NCI-H345 treated with DMSO at 0.1 percent for 48 hours (cell line): Measurements from ENCODE around the gene TMOD2.

ENCODE experiments used
- DNase-seq: peaks from one replicate; lab custom pipeline; 2025; ENCODE audit not compliant: unreplicated experiment; lab: John Stamatoyannopoulos, UW

The TMOD2 gene

GRCh38 chr15:51812598-51812997 is 61.2 kb downstream of the TMOD2 start:
- DNase-seq = no peak

DNA sequence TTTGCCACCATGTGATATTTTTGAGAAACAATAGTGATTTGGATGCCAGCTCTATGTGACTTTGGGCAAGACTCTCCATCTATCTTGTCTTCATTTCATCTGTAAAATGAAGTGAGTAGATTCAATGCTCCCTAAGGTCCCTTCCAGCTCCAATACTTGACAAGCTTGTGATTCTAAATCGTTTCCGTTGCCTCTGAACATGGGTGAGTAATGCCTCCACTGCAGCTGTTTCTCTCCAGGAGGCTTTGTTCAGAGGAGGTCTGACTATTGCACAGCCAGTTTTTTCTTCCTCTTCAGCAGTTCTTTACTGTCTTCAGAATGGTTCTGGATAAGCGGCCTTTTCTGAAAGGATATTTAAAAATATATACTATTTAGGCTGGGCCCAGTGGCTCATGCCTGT is 63.2 kb downstream of the TMOD2 start:
- no peak for DNase-seq

DNA sequence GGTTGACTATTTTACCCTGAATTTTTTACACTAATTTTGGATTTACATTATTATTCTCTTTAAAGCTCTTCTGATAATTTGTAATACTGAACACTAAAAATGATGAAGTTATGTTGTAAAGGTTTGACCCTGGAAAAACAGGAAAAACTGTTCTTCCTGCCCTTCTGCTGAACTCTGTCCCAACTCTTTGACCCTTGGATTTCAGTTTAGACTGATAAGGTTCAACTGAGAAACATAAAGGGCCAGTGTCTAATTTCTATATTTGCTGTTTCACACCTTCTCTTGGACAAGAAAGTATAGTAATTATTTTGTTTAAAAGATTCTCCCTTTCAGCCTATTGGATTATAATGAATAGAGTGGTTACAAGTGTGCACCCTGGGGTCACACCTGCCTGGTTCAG is 65.2 kb downstream of the TMOD2 start:
- DNase-seq = no peak

DNA sequence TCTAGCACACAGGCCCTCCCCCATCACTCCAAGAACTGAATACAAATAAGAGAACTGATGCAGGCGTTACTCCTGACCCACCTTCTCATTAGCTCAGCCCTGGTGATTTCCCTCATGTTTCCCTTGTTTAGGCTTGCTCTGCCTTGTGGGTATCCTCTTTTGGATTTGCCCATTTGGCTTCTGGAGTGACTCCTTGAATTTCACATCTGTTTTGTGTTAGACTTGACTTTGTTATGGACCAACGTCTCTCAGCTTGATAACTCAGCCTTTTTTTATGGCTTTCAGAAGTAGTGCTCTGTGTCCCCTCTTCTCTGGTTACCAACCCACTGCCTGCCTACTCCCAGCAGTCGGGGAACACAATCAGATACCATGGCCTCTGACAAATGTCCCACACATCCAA is 66.8 kb downstream of the TMOD2 start:
- DNase-seq = no peak

- no peak for DNase-seq
Measured at GRCh38 chr15:51825698-51826097, 74.3 kb downstream of the TMOD2 start.

- no peak for DNase-seq
Measured at GRCh38 chr15:51828621-51829375, 77.4 kb downstream of the TMOD2 start.

DNA sequence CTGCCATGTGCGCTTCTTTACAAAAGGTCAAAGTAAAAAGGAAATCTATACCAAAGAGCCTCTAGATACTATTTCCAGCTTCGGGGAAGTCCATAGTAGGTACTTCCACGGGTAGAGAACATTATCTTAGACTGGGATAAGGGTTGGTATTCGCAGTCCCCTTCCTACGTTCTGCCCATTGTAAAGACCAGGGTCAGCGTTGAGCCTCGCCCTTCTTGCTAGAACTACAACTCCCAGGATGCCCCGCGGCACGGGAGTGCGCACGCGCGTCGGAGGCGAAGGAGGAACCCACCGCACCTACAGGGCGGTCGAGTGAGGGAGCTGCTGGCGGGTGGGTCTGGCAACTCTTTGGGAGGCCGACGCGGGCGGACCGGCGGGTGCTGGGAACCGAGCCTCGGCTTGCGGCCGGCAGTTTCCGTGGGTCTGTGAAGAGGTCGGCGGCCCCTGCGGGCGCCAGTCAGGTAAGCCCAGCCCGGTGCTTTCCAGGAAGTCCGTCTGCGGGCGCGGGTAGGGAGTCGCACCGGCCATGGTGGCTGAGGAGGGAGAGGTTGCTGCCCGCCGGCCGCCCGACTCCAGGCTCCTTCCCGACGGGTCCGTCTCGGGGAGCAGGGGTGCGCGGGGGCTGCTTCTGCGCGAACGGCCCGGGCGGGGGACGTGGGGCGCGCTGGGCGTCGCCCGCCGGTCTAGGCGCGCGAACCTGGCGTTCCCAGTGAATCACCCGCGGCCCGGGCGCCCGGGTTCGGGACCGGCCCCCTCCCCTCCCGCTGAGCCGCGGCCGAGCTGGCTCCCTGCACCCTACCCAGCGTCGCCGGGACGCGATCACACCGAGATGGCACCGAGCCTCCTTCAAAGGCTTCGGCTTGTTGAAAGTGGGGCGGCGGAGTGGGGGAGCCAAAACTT is 78.2 kb downstream of the TMOD2 start, which contains the start of gene TMOD3:
Gene TMOD3 (plus strand): TSS at position 278 of the 900 bp plus-strand sequence. CDS start 33,232 bp downstream, outside the sequence.
- peak; percentile 62 for DNase-seq

DNA sequence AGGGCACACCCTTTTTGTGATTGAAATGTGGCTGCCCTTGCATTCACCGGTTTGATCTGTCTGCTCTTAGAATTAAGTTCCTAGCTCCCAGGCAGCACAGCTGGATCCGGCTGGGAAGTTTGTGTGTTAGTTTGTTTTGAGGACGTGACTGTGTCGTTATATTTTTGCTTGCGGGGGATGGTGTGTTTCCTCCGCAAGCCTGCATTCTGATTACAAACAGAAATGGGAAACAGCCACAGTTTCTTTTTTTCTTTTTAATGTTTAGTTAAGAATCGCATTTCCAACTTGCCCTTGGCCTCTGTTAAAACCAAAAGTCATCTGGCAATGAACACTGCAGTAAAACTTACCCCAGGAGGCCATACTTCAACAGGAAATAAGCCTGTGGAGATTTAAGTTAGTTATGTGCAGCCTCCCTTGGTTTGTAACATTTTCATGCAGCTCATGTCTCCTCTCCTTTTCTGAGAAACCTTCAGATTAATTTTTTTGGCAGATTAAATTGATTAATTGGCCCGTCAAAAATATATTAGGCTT is 78.9 kb downstream of the TMOD2 start:
- no peak for DNase-seq

DNA sequence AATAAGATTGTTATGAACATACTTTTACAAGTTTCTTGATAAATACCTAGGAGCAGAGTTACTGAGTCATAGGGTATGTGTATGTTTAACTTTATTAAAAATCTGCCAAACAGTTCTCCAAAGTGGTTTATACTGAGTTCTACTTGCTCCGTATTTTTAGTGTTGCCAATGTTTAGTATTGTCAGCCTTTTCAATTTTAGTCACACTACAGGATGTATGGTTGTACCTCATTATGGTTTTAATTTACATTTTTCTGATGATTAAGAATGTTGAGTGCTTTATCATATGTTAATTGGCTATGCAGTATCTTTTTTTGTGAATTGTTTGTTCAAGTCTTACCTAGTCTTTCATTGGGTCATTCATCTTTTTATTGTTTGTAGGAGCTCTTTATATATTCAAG is 82.4 kb downstream of the TMOD2 start:
- DNase-seq = no peak

GRCh38 chr15:51837792-51838251 is 86.4 kb downstream of the TMOD2 start:
- no peak for DNase-seq

GRCh38 chr15:51838270-51838669 is 86.9 kb downstream of the TMOD2 start:
- DNase-seq = no peak

DNA sequence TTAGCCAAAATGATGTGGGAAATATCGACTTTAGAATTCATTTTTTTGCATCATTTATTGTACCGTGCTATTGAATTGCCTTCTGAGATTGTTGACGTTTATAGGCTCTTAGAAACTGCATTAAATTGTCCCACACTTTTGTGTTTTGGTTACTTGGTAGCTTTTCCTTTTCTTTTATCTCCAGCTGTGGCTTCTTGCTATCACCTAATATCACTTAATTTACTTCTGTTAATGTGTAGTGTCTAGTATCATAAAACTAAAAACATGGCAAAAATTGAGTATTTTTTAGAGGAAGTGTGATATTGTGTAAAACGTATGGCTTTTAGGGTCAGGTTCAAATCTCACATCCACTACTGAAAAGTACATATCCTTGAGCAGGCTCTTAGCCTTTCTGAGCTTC is 89.3 kb downstream of the TMOD2 start:
- DNase-seq = no peak

DNA sequence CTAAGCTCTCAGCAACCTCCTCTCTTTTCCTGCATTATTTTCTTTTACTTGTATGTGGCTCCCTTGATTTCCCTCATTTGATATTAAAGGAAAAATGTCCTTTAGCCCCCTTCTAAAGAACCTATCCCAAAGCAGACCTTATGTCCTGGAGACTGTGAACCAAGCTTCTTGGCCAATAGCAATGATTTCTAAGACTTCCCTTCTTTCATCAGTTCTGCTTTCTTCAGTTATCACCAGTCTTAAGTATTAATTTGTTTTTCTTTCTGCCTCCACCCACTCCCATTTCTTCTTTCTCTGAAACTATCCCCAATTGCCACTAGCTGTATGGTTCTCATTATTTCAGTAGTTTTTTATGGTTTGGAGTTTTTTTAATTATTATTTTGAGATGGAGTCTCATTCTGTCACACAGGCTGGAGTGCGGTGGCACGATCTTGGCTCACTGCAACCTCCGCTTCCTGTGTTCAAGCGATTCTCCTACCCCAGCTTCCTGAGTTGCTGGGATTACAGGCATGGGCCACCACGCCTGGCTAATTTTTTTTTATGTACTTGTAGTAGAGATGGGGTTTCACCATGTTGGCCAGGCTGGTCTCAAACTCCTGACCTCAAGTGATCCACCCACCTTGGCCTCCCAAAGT is 90.1 kb downstream of the TMOD2 start:
- DNase-seq = no peak

DNA sequence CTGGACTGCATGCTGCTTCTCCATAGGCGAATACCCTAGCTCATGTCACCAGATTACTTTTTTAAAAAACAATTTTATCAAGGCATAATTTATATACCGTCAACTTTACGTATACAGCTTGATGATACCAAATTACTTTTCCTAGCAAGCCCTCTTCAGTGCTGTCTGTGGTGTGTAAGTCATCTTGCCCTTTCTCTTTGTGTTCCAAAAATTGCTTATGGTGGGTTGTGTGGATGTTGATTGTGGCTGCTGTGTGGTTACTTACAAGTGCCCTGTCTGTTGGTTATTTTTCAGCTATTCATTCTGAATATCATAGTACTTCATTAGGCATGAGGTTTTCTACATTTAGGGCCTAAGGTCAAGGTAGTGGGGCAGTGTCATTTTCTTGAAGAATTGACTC is 90.9 kb downstream of the TMOD2 start:
- DNase-seq = no peak

- DNase-seq = no peak
Measured at GRCh38 chr15:51842852-51843737, 91.7 kb downstream of the TMOD2 start.

DNA sequence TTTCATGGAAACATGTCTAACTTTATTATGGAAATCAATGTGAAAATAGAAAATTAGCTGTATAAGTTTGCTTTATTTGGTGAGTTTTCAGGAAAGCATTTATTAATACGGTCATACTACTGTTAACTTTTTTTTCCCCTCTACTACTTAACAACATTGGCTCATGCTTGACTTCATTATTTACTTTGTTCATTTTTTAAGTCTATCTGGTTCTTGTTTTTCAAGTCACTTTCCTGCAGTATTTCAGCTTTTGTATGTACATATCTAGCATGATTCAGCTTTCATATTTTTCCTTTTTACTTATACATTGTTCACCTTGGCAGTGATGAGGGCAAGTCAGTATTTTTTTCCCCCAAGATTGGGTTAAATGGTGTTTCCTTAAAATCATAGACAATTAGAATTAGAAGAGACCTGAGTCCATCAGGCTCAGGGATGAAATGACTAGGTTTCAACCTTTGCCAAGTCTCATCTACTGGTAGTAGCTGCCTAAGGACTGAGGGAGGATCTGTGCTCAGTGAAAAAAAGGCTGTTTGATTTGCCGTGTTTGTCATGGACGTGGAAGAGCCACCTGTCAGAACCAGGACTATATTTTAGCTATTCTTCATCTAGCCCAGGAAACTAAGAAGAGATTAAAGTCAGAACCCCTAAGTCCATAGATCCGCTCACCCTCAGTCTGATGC is 93.5 kb downstream of the TMOD2 start:
- no peak for DNase-seq

GRCh38 chr15:51846066-51846462 is 94.7 kb downstream of the TMOD2 start:
- DNase-seq = no peak

DNA sequence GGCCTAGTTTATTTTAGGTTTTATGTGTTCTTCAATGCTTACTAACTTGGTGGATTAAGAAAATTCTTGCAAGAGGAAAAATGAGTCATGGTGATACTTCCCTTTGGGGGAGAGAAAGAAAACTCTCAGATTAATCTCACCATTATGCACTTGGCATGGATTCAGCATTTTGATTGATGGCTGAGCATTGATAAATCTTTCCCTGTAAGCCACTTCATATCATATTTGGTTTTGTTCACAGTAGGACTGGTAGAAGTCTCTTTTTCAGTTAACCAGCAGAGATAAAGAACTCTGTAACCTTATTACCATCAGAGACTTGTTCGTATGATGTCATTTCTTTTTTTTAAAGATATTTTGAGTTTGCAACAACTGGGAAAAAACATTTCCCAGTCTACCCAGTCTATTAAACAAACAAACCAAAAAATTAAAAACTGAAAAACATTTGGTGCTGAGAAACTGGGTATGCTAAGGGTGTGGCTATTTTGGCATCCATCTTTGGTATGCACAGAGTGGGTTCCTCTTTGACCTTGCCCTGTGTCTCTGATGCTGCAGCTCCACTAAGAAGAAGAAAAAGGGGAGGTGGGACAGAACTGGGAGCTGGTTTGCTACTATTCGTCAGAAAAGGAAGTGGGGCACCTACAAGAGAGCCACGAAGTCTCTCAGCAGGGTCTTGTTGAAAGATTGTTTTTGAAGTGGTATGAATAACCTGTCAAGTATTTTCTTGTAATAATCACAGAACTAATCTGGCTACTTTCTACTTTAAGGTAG is 95.2 kb downstream of the TMOD2 start:
- DNase-seq = no peak

DNA sequence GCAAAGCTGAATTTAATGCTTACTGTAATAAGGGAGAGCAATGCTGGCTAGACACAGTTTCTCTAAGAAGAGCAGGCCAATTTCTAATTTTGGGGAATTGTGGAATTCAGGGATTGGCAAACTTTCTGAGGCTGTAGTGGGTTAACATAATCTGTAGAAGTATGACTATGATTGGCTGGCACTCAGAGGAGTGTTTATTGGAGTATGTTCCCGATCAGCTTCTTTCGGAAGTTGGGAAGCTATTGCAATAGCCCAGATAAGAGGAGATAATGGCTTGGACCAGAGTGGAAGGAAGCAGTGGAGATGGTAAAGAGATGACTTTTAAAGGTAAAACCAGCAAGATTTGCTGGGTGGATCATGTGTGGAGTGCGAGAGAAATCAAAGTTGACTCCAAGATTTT is 97.4 kb downstream of the TMOD2 start:
- no peak for DNase-seq
